AML-193 (cell line): ENCODE measurements around the gene CIB2.

Experiments used
- DNase-seq, 2 experiments: peaks; one replicate each; lab custom pipeline; 2025; lab: John Stamatoyannopoulos, UW

Gene CIB2

GRCh38 chr15:78083687-78084448 lies 47.4 kb downstream of the CIB2 start:
- DNase-seq = no peak

DNA sequence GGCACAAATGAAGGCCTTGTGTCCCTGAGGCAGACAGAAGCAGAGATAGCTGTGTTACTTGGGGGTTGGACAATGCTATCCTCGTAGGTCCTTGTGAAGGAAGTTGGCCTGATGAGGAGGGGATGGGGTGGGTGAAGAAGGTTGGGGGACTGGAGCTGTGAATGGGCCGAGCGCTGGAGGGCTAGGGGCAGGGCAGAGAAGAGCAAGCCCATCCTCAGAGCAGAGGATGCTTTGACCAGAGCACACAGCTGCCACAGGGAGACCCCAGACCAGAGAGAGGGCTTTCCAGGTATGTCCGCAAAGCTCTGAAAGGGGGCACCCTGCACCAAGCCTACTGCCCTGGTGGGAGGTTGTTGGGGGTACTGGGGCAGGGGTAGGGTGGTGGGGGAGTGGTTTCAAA lies 48.1 kb downstream of the CIB2 start:
- DNase-seq = no peak

DNA sequence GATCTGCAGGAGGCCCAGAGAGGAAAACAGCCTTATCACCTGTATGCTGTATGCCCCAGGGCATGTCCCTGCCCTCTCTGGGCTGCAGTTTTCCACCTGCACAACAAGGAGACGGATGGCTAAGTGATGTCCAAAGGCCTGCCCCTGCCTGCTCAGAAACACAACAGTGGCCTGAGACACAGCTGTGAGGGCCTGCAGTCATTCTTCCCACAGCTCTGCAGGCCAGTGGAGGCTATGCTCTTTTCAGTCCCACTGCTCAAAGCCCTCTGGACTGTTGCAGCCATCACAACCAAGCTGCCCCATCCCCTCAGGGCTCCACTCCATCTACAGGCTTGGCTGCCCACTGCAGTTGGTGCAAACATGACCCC lies 48.5 kb downstream of the CIB2 start:
- no peak for DNase-seq

DNA sequence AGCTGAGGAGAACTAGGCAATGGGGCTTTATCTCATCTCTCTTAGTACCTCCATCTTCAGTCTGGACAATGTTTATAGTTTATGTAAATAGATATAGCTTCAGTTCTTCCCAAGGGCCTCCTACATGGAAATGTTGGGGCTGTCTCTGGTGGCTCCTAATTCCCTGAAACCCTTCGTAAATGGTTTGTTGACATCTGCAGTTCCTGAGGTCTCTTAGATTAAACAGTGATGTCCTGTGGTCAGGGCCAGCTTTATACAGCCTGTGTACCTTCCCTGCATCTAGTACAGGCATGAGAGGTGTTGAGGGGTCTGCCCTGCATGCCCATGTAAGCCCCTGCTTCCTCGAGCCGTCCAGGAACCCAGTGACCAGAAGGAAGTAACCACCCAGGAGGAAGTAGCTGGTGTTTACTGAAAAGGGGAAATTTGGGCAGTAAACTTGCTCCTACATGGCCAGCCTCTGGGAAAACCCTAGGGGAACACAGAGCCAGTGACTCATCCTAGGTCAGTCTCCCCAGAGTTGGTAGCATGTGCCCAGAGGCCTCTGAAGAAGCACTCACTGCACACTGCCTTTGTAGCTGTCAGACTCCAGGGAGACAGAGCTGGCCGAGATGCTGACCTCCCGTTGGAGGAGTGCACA lies 49.0 kb downstream of the CIB2 start:
- DNase-seq = peak in 1 of 2 experiments; percentile 24

DNA sequence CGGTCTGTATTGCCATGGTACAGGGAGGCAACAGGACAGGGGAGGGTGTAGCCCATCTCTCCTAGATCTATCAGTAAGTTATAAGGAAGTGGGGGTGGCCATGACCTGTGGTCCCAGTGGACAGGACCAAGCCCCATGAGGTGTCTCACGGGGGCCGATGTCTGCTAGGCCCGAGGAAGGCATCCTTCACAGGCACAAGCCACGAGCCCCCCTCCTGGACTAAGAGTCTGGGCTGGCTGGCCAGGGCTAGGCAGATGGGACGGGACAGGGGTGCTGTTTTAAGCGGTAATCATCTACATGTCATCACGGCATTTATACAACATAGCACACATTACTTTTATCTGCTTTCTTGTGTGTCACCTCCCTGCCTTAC lies 51.2 kb downstream of the CIB2 start:
- DNase-seq = no peak

DNA sequence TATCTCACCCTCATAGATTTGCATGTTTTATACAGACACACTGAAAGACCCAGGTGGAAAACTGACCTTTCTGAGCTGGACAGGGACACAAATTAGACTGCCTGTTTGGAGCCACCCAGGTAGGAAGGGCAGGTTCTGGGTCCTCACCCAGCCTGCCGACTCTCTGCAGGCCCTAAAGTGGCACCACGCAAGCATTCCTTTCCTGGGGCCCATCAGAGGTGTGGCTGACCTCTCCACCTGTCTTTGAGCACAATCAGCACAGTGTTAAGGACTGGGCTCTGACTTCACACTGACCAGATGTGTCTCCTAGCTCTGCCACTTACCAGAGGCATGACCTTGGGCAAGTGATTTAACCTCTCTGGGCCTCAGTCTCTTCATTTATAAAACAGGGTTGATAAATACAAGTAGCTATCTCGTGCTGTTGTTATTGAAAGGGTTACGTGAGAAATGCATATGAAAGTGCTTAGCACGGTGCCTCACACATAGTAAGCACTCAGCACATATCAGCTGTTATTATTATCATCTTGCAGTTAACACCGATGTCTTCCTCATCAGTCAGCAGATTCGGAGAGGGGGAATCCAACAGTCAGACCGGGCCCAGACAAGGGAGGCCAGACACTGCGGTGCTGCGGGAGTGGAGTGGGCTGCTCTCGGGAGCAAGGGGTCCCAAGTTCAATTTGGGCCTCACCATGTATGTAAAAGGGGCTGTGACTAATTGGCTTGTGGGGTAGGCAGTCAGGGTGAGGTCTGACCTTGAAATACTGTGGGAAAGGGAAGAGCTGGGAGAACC lies 51.8 kb downstream of the CIB2 start:
- no peak for DNase-seq

- DNase-seq = no peak
Observed at GRCh38 chr15:78077871-78078210, 53.4 kb downstream of the CIB2 start.

DNA sequence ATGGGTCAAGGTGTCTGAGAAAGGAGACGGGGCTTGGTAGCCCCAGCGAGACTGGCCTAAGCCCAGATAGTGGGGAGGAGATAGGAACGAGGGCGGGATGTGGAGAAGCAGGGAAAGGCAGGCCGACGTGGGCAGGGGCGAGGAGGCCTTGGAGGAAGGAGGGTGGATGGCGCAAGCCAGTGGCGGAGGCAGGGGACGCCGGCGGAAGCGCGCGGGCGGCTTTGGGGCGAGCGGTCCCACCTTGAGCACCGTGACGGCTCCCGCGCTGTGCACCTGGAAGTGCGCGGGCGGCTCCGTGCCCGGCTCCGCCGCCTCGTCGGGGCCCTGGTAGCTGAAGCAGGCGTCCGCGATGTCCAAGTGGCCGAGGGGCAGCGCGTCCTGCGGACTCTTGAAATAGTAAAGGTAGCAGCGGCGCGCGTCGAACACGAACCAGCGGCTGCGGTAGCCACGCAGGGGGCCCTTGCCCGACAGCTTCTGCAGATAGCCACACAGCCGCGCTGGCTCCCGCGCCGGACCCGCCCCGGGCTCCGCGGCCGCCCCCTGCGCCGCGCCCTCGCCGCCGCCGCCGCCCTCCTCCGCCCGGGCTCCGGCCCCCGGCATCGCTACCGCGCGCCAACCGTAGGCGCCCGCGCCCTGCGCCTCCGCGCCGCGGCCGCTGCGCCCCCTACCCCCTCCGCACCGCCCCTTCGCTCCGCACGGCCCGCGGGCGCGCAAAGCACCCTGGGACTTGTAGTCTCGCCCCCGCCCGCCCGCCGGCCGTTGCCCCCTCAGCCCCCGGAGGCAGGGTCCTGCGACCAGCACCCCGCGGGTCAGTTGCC lies 54.0 kb downstream of the CIB2 start, which contains the start of gene TBC1D2B:
TSS of gene TBC1D2B (minus strand) at position 659 of the 818 bp plus-strand sequence. CDS start at position 600, 59 bp downstream.
- DNase-seq = peak; percentile 32 to 36

- DNase-seq = peak in 1 of 2 experiments; percentile 13
Observed at GRCh38 chr15:78076231-78077052, 54.8 kb downstream of the CIB2 start.

- DNase-seq = peak in 1 of 2 experiments; percentile 11
Observed at GRCh38 chr15:78075490-78076230, 55.6 kb downstream of the CIB2 start.

DNA sequence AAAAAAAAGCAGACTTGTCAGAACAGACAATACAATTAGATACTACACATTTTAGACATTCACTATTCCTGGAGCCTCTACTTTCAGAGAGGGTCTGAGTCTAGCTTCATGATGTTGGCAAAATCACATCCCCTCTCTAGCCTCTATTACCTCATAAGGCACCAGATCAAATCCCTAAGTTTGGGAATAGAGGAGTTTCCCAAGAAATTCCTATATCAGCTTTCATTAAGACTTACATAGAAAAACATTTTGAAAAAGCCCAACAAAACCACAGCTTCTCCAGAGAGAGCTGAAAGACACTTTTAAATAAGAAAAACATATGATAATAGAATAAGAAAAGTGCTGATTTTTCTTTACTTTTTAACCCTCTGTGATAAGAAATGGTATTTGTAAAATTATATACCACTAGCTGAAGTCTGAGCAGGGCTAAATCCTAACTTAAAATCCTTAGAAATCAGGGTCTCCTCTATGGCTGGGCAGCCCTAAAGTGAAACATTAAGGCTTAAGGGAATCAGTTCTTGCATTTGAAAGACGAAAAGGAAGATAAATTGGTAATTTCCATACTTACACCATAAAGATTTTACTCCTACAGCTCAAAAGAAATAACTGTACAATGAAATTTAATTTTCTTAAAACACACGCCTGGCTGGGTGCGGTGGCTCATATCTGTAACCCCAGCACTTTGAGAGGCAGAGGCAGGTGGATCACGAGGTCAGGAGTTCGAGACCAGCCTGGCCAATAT lies 58.0 kb downstream of the CIB2 start:
- DNase-seq = no peak

GRCh38 chr15:78072080-78072892 lies 59.0 kb downstream of the CIB2 start:
- DNase-seq = peak; percentile 31 to 53

GRCh38 chr15:78071383-78071782 lies 59.9 kb downstream of the CIB2 start:
- no peak for DNase-seq

DNA sequence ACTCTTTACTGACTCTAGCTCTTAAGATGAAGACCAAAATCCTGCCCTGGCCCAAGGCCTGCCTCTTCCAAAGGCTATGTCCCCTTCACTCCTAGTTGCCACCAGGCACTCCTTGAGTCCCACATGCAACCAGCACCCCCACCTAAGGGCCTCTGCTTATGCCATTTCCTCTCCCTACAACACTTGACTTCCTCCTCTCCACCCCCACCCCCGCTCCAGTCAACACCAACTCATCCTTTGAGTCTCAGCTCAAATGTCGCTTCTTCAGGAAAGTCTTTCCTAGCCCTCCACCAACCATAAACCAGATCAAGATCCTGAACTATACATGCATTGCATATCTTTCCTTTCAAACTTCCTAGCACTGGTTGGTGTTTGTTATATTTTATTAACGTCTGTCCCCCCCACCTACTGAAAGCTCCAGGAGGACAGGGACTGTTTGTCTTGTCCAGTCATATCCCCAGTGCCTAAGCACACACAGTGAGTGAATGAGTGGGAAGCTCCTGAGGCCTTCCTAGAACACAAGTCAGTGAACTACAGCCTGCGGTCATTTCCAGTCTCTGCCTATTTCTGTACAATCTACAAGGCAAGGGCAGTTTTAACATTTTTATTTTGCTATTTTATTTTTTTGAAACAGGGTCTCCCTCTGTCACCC lies 61.1 kb downstream of the CIB2 start:
- DNase-seq = peak; percentile 50 to 53

DNA sequence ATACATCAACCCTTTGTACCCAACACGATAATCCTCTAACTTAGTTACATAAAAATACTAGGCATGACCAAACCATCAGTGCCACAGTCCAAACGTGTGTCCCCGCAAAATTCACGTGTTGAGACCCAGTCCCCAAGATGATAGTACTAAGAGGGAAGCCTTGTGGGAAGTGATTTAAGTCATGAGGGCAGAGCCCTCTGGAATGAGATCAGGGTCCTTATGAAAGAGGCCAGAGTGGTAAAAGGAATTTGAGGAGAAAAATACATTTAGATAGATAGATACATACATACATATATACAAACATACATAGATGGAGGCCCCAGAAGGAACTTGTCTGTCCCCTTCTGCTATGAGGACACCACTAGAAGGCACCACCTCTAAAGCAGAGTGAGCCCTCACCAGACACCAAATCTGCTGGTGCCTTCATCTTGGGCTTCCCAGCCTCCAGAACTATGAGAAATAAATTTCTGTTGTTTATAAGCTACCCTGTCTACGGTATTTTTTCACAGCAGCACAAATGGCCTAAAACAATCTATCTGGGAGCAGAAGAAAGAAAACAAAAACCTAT lies 61.7 kb downstream of the CIB2 start:
- DNase-seq = no peak

- DNase-seq = no peak
Observed at GRCh38 chr15:78069052-78069414, 62.2 kb downstream of the CIB2 start.

- DNase-seq = no peak
Observed at GRCh38 chr15:78067328-78068228, 63.7 kb downstream of the CIB2 start.
